Measurements from ENCODE around the gene NRBP1.

Gene NRBP1

GRCh38 chr2:27445155-27445554 is 16.7 kb downstream of the NRBP1 start:
- TF ChIP-seq, protein P1, sequence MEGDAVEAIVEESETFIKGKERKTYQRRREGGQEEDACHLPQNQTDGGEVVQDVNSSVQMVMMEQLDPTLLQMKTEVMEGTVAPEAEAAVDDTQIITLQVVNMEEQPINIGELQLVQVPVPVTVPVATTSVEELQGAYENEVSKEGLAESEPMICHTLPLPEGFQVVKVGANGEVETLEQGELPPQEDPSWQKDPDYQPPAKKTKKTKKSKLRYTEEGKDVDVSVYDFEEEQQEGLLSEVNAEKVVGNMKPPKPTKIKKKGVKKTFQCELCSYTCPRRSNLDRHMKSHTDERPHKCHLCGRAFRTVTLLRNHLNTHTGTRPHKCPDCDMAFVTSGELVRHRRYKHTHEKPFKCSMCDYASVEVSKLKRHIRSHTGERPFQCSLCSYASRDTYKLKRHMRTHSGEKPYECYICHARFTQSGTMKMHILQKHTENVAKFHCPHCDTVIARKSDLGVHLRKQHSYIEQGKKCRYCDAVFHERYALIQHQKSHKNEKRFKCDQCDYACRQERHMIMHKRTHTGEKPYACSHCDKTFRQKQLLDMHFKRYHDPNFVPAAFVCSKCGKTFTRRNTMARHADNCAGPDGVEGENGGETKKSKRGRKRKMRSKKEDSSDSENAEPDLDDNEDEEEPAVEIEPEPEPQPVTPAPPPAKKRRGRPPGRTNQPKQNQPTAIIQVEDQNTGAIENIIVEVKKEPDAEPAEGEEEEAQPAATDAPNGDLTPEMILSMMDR (IDR thresholded peaks at IDR 0.05; ENCODE audit: low read depth, low read length): no peak
- peaks cover 79% of the 10 kb centered on the region for H3K36me3 ChIP-seq
- no peak for DNase-seq
- H3K27me3 ChIP-seq (ENCODE audit: insufficient read depth, low read depth, severe bottlenecking): no peaks in the 10 kb centered on the region
- H3K9me3 ChIP-seq (ENCODE audit: severe bottlenecking): no peaks in the 10 kb centered on the region
- no peak overlapping the region for H3K4me3 ChIP-seq (ENCODE audit: low read depth, low read length)
- no peak overlapping the region for H3K27ac ChIP-seq

GRCh38 chr2:27445615-27446014 is 17.2 kb downstream of the NRBP1 start:
- Histone ChIP-seq H3K36me3 (peaks cover 75% of the 10 kb centered on the region), H3K9me3 (ENCODE audit: severe bottlenecking) (no peaks in the 10 kb centered on the region), H3K27me3 (ENCODE audit: insufficient read depth, low read depth, severe bottlenecking) (no peaks in the 10 kb centered on the region), H3K27ac (no peak overlapping the region), H3K4me3 (ENCODE audit: low read depth, low read length) (no peak overlapping the region)
- no peak for DNase-seq
- TF ChIP-seq, protein P1 (IDR thresholded peaks at IDR 0.05; ENCODE audit: low read depth, low read length): no peak

DNA sequence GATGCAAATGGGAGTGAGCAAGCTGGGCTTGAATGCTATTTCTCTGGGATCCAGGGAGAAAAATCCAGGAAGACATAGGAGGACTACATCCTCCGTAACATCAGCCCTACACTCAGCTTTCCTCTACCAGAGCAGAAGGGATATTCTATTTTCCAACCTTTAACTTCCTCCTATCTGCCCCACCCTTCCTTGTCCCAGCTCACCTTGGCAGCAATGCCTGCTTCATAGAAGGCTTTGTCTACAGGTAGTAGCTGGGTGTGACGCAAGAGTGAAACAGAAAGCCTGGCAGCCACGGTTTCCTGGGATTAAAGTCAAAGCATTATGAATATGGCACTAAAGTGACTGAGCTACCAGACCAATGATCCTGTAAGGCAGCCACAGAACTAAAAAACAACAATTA is 17.6 kb downstream of the NRBP1 start:
- no peak for DNase-seq
- Histone ChIP-seq H3K4me3 (ENCODE audit: low read depth, low read length) (no peak overlapping the region), H3K27ac (no peak overlapping the region), H3K27me3 (ENCODE audit: insufficient read depth, low read depth, severe bottlenecking) (no peaks in the 10 kb centered on the region), H3K36me3 (peaks cover 71% of the 10 kb centered on the region), H3K9me3 (ENCODE audit: severe bottlenecking) (no peaks in the 10 kb centered on the region)
- TF ChIP-seq, protein P1 (IDR thresholded peaks at IDR 0.05; ENCODE audit: low read depth, low read length): no peak

DNA sequence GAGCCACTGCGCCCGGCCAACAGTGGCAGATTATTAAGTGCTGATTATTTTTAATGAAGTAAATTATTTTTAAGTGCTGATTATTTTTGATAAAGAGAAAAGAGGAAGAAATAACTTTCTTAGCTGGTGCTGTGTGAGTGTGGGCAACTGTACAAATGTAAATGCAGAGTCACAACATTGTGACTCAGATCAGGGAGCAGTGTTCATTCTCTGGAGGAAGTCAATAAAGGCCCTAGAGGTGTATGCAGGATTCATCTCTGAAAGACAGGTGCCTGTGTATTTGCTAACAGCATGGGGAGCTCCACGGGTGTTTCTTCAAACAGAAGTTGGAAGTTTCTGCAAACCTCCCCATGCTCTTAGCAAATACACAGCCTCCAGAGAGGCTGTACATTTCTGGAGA is 19.9 kb downstream of the NRBP1 start:
- no peaks in the 10 kb centered on the region for H3K27me3 ChIP-seq (ENCODE audit: insufficient read depth, low read depth, severe bottlenecking)
- H3K27ac ChIP-seq: no peak overlapping the region
- H3K9me3 ChIP-seq (ENCODE audit: severe bottlenecking): no peaks in the 10 kb centered on the region
- H3K36me3 ChIP-seq: peaks cover 64% of the 10 kb centered on the region
- TF ChIP-seq, protein P1 (IDR thresholded peaks at IDR 0.05; ENCODE audit: low read depth, low read length): no peak
- H3K4me3 ChIP-seq (ENCODE audit: low read depth, low read length): no peak overlapping the region
- no peak for DNase-seq

DNA sequence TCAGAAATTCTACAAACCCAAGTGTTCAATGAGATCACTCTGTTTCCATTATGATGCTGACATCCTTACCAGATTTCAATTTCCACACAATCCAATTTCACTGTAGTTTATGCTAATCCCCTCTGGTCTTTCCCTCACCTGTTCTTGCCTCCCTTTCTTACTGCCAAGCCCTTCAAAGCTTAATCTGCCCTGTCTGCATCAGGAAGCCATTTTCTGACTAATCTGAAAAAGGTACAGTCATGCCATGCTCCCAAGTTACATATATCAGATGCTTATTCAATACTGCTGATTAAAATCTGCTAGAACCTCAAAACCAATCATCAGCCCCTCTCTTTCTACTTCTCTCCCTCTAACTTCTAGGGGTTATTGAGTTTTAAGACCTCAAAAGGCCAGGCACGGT is 22.7 kb downstream of the NRBP1 start:
- no peaks in the 10 kb centered on the region for H3K9me3 ChIP-seq (ENCODE audit: severe bottlenecking)
- DNase-seq: no peak
- H3K36me3 ChIP-seq: peaks cover 41% of the 10 kb centered on the region
- TF ChIP-seq, protein P1 (IDR thresholded peaks at IDR 0.05; ENCODE audit: low read depth, low read length): no peak
- H3K27ac ChIP-seq: no peak overlapping the region
- no peak overlapping the region for H3K4me3 ChIP-seq (ENCODE audit: low read depth, low read length)
- H3K27me3 ChIP-seq (ENCODE audit: insufficient read depth, low read depth, severe bottlenecking): no peaks in the 10 kb centered on the region

- H3K27me3 ChIP-seq (ENCODE audit: insufficient read depth, low read depth, severe bottlenecking): no peaks in the 10 kb centered on the region
- no peak overlapping the region for H3K4me3 ChIP-seq (ENCODE audit: low read depth, low read length)
- H3K27ac ChIP-seq: no peak overlapping the region
- no peaks in the 10 kb centered on the region for H3K9me3 ChIP-seq (ENCODE audit: severe bottlenecking)
- TF ChIP-seq, protein P1 (IDR thresholded peaks at IDR 0.05; ENCODE audit: low read depth, low read length): peak; percentile 44
- peak; percentile 46 for DNase-seq
- peaks cover 30% of the 10 kb centered on the region for H3K36me3 ChIP-seq
Measured at GRCh38 chr2:27453968-27454367, 25.5 kb downstream of the NRBP1 start.
